HG02642 (cell line): Measurements from ENCODE around the gene CDC42SE2.
A peak's percentile ranks its signal among the peaks of the same experiment; 100 is the strongest.

Experiments used
- ATAC-seq: cut with Tn5 transposase; IDR thresholded peaks from one replicate; pipeline ENCODE4 v1.9.1; 2021; ENCODE audit warnings: mild to moderate bottlenecking; ENCODE audit not compliant: unreplicated experiment, poor library complexity

Gene CDC42SE2

DNA sequence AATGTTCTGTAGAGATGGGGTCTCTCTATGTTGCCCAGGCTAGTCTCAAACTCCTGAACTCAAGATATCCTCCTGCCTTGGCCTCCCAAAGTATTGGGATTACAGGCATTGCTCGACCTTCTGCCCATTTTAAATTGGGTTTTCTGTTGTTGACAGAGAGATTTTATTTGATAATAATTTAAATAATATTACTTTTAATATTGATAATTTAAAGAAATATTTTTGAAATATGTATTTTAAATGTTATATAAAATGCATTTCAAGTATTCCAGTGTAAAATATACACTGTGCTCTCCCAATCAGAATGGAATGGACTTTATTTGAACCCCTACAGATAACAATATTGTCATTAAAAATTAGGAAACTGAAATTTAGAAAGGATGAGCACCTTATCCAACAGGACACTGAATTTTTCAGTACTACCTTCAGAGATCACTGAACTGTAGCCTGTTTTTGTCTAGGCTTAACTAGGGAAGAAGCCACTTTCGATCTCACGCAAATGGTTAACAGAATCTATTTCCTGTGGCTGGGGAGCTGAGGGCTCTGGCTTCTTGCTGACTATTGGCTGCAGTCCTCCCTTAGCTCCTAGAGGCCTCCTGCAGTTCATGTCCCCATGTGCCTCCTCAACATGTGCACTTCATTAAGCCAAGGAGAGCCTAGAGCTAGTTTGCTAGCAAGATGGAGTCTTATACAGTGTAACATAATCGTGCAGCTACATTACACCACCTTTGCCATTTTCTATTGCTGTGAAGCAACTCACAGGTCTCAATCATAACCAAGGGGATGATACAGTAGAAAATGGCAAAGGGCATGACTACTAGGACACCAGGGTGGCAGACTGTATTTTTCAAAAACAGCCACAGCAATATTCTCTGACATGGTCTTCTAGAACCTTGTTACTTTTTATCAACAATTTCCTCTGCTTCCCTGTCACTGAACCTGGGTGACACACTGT is 150.0 kb downstream of the CDC42SE2 start:
- peak; percentile 71 for ATAC-seq

DNA sequence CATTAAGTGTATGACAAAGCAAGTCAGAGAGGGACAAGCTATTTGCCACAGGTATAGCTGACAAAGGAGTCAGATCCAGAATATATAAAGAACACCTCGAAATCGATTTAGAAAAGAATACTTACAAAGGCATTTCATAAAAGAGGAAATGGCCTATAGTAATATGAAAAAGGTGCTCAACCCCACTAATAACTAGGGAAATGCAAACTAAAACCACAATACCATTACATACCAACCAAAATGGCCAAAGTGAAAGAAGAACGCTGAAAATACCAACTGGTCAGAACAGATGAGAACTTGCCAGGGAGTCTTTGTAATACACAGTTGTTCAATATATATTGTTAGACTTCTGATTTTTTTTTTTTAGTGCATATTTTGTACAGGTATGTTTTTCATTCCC is 152.9 kb downstream of the CDC42SE2 start:
- ATAC-seq: peak; percentile 72

- peak; percentile 33 for ATAC-seq
Observed at GRCh38 chr5:131417240-131417869, 153.5 kb downstream of the CDC42SE2 start.

GRCh38 chr5:131418846-131419245 is 155.0 kb downstream of the CDC42SE2 start:
- ATAC-seq: no peak

- no peak for ATAC-seq
Observed at GRCh38 chr5:131419877-131420276, 156.0 kb downstream of the CDC42SE2 start.

DNA sequence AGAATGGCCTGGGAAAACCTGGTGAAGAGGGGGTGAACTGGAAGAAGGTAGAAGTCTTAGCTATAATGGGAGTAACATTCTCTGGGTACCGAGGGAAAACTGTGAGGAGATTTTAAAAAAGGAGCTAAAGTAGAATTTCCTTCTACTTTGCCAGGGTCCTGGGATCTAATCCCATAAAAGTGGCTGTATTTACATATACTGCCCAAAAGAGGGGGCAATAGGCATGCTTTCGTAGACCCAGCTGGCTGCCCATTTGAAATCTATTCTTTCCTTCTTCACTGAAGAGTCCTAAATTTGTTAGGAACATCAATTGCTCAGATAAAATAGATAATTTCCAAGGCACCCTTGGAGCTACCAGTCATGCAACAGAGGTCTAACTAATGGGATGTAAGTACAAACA is 159.2 kb downstream of the CDC42SE2 start:
- ATAC-seq: no peak

- no peak for ATAC-seq
Observed at GRCh38 chr5:131426011-131426410, 162.2 kb downstream of the CDC42SE2 start.

DNA sequence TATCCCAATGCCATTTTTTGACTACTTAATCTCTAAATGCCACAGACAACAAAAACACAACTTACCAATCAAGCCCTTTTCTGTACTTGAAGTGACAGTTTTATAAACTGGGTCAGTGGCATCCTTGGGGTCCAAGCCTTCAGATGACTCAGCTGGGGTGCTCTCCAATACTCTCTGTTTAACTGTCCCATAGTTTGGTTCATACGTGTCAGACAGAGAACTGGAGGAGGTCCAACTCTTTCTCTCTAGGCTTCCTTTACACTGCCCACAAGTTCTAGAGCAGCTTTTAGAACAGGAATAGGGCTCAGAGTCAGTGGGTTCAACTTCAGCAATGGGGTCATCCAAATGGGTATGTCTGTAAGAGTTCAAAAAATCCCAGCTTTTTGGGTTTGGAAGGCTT is 166.9 kb downstream of the CDC42SE2 start:
- ATAC-seq: no peak

GRCh38 chr5:131431794-131432193 is 167.9 kb downstream of the CDC42SE2 start:
- no peak for ATAC-seq

GRCh38 chr5:131433109-131433508 is 169.3 kb downstream of the CDC42SE2 start:
- no peak for ATAC-seq

- no peak for ATAC-seq
Observed at GRCh38 chr5:131436081-131436480, 172.2 kb downstream of the CDC42SE2 start.

DNA sequence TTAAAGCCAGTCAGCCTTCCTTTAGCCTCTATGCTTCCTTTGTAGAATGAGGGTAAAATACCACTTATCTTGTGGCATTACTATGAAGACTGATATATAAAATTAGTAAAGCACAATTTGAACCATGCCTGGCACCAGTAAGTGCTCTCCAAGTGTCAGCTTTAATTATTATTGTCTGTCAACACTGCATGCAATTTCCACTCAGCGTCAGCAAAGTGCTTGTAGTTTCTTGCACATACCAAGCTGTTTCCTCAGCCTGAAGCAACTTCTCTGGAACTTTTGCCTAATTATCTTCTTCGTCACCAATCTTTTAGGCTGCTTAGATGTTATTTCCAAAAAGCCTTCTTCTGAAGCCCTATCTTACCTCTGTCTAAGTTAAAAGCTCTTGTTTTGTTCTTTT is 177.3 kb downstream of the CDC42SE2 start:
- no peak for ATAC-seq
